Loucy (cell line): ENCODE measurements around the gene LRRC4B.

Experiments
- H2AFZ ChIP-seq: fragments of 200-600 bp; sonication (generic); 2 replicates; pipeline ENCODE4 v1.6.0; 2016; ENCODE audit warnings: antibody characterized with exemption, mild to moderate bottlenecking, low read length, moderate library complexity
- H3F3A ChIP-seq: fragments of 200-600 bp; 2 replicates; pipeline ENCODE4 v1.6.0; 2016; ENCODE audit warnings: antibody characterized with exemption, low read depth, mild to moderate bottlenecking
- H3K27me3 ChIP-seq: fragments of 200-600 bp; sonication (generic); 2 replicates; pipeline ENCODE4 v1.6.1; 2014; ENCODE audit warnings: low read length, mild to moderate bottlenecking; ENCODE audit not compliant: insufficient read depth, poor library complexity, severe bottlenecking
- H3K36me3 ChIP-seq: fragments of 200-600 bp; sonication (generic); 2 replicates; pipeline ENCODE4 v1.6.1; 2016; ENCODE audit warnings: low read length; ENCODE audit not compliant: insufficient read depth
- H3K4me1 ChIP-seq: fragments of 200-600 bp; sonication (generic); 2 replicates; pipeline ENCODE4 v1.5.1; 2014; ENCODE audit warnings: low read length, mild to moderate bottlenecking; ENCODE audit not compliant: insufficient read depth, poor library complexity, severe bottlenecking
- H3K4me2 ChIP-seq: fragments of 200-600 bp; sonication (generic); 2 replicates; pipeline ENCODE4 v1.6.0; 2014; ENCODE audit warnings: antibody characterized with exemption, low read length, low read depth, mild to moderate bottlenecking; ENCODE audit not compliant: poor library complexity, severe bottlenecking
- H3K4me3 ChIP-seq: fragments of 200-600 bp; sonication (generic); 2 replicates; pipeline ENCODE4 v1.5.1; 2014; ENCODE audit warnings: low read length, mild to moderate bottlenecking, mixed read lengths; ENCODE audit not compliant: poor library complexity, severe bottlenecking
- H3K79me2 ChIP-seq: fragments of 200-600 bp; sonication (generic); 2 replicates; pipeline ENCODE4 v1.6.1; 2014; ENCODE audit warnings: low read length; ENCODE audit not compliant: insufficient read depth
- H3K9ac ChIP-seq: fragments of 200-600 bp; sonication (generic); 2 replicates; pipeline ENCODE4 v1.6.0; 2014; ENCODE audit warnings: mild to moderate bottlenecking, low read depth, low read length, moderate library complexity; ENCODE audit not compliant: poor library complexity, severe bottlenecking
- H3K9me2 ChIP-seq: fragments of 200-600 bp; sonication (generic); replicated peaks from 2 replicates; pipeline ENCODE4 v1.6.1; 2016; ENCODE audit warnings: low read depth, low read length, mixed read lengths
- H3K9me3 ChIP-seq: fragments of 200-600 bp; sonication (generic); 2 replicates; pipeline ENCODE4 v1.6.1; 2014; ENCODE audit warnings: mild to moderate bottlenecking, antibody characterized with exemption, low read length, low read depth; ENCODE audit not compliant: insufficient read depth
- H4K20me1 ChIP-seq: fragments of 200-600 bp; sonication (generic); 2 replicates; pipeline ENCODE4 v1.6.0; 2014; ENCODE audit warnings: antibody characterized with exemption, low read length, mild to moderate bottlenecking; ENCODE audit not compliant: insufficient read depth, poor library complexity, severe bottlenecking
- CTCF ChIP-seq: fragments of 200-600 bp; sonication (generic); conservative IDR thresholded peaks from 2 replicates; pipeline ENCODE4 v1.5.1; 2014; ENCODE audit warnings: mild to moderate bottlenecking, antibody characterized with exemption, low read length
- EZH2phosphoT487 ChIP-seq: fragments of 200-600 bp; IDR thresholded peaks from 2 replicates; pipeline ENCODE4 v1.6.1; 2018; ENCODE audit warnings: antibody characterized with exemption, mild to moderate bottlenecking, moderate library complexity, borderline replicate concordance

The LRRC4B gene

GRCh38 chr19:50485284-50485955, 82.8 kb downstream of the LRRC4B start:
- Histone ChIP-seq H3K79me2 (no peaks in the 10 kb centered on the region), H3F3A (no peaks in the 10 kb centered on the region), H3K9me3 (no peaks in the 10 kb centered on the region; the same call in 1 of the 2 replicates), H2AFZ (no peak overlapping the region), H3K4me1 (no peaks in the 10 kb centered on the region), H3K4me3 (no peak overlapping the region), H3K4me2 (no peak overlapping the region), H3K27me3 (no peaks in the 10 kb centered on the region), H3K36me3 (no peaks in the 10 kb centered on the region), H4K20me1 (no peaks in the 10 kb centered on the region), H3K9me2 (no peaks in the 10 kb centered on the region), H3K9ac (no peak overlapping the region)
- no peak for TF ChIP-seq CTCF
- no peak for TF ChIP-seq EZH2phosphoT487

GRCh38 chr19:50482916-50483315, 85.3 kb downstream of the LRRC4B start:
- Histone ChIP-seq H3K4me1 (no peaks in the 10 kb centered on the region), H3K9ac (no peak overlapping the region), H3K9me3 (no peaks in the 10 kb centered on the region; the same call in 1 of the 2 replicates), H3K4me3 (no peak overlapping the region), H3F3A (no peaks in the 10 kb centered on the region), H3K36me3 (no peaks in the 10 kb centered on the region), H3K9me2 (no peaks in the 10 kb centered on the region), H2AFZ (no peak overlapping the region), H4K20me1 (no peaks in the 10 kb centered on the region), H3K27me3 (no peaks in the 10 kb centered on the region), H3K4me2 (no peak overlapping the region), H3K79me2 (no peaks in the 10 kb centered on the region)
- TF ChIP-seq CTCF (no peak), EZH2phosphoT487 (no peak)

- Histone ChIP-seq H2AFZ (no peak overlapping the region), H4K20me1 (no peaks in the 10 kb centered on the region), H3K79me2 (no peaks in the 10 kb centered on the region), H3K9me2 (no peaks in the 10 kb centered on the region), H3F3A (no peaks in the 10 kb centered on the region), H3K4me2 (no peak overlapping the region), H3K27me3 (no peaks in the 10 kb centered on the region), H3K4me3 (no peak overlapping the region), H3K9ac (no peak overlapping the region), H3K9me3 (no peaks in the 10 kb centered on the region; the same call in 1 of the 2 replicates), H3K4me1 (no peaks in the 10 kb centered on the region), H3K36me3 (no peaks in the 10 kb centered on the region)
- TF ChIP-seq EZH2phosphoT487 (no peak), CTCF (no peak)
These were observed 85.9 kb downstream of the LRRC4B start for GRCh38 chr19:50482271-50482855.
